Ramos (cell line): ENCODE measurements around the gene ATP2B1.
"Not testable (repeated sequence)": the region's sequence is repeated elsewhere in the genome, so short reads cannot be mapped to it uniquely, and the experiment has no call there.

Experiments used
- in situ Hi-C: fragments of 300-500 bp; cut with MboI; formaldehyde crosslinking; loops from one replicate; pipeline ENCODE4 v1.14.3; 2022; ENCODE audit warnings: low sequenced_read_pairs; ENCODE audit not compliant: unreplicated experiment

Gene ATP2B1

DNA sequence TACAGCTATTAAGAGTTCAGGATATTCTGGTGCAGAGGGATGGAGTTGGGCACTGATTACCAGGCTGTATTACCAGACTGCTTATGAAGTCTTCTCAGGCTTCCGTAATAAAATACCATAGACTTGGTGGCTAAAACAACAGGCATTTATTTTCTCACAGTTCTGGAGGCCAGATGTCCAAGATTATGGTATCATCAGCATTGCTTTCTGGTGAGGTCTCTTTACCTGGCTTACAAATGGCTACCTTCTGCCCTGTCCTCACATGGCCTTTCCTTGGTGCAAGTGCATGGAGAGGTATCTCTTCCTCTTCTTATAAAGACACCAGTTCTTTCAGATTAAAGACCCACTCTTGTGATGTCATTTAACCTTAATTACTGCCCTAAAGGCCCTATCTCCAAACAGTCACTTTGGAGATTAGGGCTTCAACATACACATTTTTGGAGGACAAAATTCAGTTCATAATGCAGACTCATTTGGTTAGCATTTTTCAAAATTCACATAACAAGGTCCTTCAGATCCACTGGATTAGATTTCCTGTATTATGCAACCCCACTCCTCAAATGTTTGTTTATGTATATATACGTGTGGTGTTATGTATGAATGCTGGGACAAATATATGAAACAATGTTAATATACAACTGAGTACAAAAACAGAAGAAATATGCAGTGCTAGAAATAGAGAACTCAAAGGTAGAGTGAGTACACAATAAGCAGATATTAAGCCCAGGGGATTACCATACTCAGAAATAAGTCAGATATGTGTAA, 9.3 kb upstream of the ATP2B1 start:
- in situ Hi-C loops: no loop called here

DNA sequence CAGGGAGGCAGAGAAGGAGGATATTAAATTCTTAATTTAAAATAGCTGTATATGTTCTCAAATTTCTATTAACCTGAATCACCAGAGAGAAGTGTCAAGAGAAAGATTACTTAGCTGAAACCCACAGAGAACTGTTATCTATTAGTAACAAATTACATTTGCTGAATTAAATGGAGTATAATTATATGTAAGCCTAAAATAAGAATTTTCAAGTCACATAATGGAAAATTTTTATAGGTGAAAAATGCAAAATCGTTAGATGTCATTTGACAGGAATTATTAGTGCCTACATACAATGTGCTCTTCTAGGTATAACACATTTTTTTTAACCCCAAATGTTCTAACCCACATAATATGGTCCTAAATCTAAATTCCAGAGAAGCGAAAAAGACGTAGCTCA, 4.1 kb upstream of the ATP2B1 start:
- in situ Hi-C loops: no loop called here

DNA sequence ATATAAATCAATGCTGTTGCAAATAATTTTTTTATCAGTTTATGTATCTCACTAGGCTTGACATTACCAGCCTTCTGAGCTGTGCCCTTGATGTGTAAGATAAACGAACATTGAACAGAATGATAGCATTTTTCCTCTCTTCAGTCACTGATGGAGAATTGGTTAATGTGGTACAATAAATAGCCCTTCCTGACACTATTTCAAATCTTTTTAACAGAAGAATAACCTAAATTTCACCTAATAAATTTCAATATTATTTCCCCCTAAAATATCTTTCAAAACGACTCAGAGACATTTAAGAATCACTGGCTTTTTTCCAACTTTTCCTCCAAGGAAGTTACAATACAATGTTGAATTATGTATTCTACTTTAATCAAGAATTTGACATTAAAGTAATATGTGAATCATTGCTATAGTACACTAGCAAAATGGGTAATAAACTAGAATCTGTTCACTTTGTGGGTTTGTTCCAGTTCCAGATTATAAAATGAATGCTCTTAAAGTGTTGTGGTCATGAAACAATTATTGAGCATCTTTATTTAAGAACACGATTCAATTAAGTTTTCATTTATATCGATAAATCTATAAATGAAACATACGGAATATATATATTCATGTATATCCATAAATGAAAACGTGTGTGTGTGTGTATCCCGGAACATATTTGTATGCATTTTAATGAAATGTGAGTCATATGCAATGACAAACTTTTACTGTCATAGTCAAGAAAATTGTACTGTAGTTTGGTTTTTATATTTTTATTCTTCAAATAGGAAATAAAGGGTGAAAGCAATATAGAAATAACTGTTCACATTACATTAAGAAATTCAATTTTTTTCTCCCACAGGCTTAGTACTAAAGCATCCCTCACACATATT, 2.5 kb upstream of the ATP2B1 start:
- in situ Hi-C loops: no loop called here

DNA sequence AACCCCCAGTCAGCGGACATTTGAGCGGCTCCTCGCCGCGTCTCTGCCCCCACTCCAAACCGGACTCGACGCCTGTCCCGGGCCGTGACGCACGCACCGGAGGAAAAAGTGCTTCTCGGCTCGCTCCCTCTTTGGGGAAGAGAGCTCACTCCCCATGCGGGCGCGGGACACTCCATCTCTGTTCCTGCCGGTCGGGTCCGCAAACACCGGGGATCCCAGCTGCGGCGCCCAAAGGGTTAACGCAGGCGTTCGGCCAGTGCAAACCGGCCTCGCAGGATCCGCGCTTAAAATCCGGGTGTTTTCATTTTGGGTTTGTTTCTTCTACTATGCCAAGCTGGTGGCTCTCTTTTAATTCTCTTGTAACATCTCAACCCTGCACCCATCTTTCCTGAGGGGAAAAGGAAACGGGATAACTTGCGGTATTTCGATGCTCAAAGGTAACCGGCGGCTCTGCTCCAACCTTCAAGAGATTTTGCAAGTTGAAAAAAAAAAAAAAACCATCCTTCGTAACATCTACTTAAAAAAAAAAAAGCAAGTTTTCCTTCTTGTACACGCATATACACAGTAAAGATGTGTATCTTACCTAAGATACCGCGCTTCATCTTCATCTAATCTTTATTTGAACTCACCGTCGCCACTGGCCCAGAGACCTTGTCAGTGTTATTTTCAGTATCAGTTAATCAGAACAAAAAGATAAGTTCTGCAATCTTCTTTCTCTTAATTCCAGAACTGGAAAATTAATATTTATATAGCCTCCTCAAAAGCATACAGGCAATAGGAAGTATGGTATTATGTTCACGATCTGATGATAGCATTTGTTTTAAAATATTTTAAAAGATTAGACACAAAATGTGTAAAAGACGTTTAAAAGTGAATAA, 1.6 kb upstream of the ATP2B1 start:
- in situ Hi-C loops: no loop called here

DNA sequence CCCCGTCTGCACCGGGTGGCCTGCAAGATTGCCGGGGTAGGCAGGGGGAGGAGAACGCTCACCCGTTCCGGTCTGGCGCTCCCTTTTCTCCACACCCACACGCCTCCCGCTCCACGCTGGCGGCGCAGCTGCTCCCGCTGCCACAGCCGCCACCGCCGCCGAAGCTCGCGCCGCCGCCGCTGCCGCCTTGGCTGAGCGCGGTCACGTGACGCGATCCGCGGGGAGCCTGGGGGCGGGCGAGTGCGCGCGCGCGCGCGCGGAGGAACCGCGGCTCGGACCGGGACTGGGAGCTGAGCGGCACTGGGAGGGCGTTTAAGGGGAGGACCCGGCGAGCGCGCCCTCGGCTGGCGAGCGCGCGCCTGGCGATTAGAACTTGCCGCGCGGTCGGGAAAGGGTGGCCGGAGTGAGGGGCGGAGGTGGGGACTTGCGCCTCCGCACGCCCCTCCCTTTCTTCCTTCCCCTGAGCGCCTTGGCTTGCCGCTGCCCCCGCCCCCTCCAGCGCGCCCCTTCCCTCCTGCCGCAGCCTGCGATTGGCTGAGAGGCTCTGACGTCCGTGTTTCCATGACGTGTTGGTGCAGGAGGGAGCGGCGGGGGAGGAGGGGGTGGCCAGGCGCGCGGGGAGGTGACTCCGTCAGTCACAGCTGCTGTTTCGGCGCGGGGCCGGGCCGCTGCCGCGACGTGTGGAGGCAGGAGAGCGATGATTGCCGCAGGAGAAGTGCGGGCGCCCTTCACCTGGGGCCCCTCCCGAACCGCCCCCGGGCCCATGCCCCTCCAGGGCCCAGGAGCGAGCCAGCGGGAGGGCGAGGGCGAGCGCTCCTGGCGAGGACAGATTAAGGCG, 738 bp upstream of the ATP2B1 start:
- in situ Hi-C loops: no loop called here

DNA sequence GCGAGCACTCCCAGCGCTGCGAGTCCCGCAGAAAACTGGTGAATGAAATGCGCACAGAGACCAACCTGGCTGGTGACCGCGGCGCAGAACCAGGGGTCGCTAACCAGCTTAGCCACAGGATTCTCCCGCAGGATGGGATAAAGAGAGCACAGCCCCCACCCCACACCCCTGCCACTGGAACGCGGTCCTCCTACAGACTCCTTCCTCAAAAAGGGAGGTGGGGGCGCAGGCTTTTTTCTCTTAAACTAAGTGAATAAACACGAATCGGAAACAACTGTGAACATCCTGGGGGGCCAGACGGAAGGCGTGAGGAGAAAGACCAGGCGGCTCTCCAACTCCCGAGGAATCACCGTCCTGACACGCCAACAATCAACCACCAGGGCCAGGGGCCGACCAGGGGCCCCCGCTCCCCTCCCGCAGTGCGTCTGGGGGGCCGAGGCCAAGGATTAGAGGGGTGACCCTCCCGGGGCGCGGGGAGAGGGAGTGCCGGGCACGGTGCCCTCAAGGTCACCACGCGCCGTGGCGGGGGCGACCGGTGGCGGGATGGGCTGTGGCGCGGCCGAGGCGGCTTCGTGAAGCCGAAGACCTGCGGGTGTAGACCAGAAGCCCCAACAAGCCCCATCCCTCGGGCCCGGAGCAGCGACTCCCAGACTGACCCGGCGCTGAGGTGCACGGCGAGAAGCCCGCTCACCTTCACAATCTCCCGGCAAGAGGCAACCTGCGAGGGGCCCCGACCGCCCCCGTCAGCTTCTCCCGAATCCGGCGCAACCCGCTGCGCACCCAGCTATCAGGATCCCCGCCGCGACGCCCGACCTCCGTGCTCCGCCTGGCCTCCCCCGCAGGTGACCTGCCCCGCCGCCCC, 704 bp downstream of the ATP2B1 start:
- in situ Hi-C loops: no loop called here

DNA sequence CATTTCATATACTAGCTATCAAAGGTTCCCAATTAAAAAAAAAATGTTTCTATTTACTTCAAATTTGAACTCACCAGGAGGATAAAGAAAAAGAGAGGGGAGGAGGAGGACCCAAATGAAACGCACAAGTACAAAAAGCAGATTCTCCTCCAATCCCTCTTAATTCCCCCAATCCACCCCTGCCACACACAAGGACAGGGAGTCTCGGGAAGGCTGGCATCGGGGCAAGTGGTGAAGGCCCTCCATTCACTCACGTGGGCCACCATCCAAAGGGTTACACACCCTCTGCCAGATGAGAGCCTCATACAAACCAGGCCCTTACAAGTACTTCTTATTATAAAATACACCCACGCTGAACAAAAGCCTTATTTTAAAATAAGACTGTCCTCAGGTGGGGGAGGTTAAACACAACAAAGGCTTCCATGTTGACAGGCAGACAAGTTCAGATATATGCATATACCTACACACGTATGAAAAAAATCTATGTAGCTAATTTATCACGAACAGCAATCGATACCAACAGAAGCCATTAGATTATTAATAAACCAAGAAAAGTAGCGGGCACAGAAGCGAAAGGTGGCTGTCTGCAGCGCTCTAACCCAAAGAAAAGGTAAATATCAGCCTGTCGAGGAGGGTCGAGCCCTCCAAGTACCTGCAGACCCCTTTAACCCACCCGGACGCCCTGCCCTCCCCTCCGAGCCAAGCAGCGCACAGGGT, 1.5 kb downstream of the ATP2B1 start:
- in situ Hi-C loops: no loop called here

DNA sequence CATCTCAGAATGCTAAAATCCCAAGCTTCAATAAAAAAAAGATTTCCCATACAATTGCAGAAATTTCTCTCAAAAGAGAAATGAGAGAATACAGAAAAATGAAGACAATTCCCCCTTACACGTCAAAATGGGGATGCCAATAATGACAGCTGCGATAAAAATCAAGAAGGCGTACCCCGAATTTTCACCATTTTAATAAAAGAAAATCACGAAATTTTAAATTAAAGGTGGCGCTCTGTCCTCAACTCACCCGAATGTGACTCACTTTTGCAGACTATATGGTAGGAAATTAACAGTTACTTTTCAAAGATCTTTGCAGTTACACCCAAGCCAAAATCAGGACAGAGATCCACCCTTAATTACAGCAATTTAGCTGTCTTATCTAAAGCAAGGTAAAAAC, 2.1 kb downstream of the ATP2B1 start:
- in situ Hi-C loops: no loop called here

DNA sequence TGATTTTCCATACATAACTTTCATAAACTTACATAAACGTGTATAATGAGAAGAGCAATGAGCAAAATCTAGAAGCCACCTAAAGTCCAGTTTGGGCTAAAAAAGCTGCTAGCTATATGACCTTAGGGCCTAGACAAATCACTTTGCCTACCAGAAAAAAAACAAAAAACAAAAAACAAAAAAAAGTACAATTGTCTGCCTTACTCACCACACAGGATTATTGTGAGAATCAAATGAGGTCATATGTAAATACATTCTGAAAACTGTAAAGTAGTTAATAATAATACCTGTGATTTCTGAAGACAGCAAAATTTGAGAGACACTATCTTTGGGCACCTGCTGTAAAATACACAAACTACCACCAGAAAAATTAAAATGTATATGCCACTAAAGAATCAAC, 4.2 kb downstream of the ATP2B1 start:
- in situ Hi-C loops: no loop called here

DNA sequence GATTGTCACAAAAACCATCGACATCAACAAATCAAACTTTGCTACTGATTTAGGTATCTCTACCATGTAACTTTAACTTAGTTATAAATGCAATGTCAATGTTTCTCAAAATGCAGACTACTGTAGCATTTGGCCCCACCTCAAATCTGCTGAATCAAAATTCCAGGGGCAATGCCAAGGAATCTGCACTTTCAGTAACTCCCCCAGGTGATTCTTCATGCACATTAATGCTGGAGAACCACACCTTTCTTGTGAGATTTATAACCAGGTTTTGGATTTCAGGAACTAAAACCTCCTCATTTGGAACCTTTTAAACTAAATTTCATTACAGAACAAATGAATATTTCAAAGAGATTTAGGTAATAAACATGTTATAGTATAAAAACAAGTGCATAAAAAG, 4.9 kb downstream of the ATP2B1 start:
- in situ Hi-C loops: no loop called here

DNA sequence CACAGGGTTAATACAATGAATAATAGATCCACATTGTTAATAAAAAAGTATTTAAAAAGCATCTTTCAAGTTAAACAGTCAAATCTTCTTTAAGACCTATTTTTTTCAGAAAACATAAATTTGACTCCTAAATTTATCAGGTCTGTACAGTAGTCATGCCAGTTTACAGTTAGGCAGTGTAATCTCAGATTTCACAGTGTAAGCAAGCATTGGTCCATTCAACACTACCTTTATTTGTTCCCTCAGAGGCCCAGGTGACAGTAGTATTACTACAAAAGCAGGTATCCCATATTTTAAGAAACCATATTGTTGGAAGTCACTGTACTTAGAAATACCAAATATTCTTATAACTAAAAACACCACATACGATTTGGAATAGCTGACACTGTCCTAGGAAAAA, 6.1 kb downstream of the ATP2B1 start:
- in situ Hi-C loops: no loop called here

DNA sequence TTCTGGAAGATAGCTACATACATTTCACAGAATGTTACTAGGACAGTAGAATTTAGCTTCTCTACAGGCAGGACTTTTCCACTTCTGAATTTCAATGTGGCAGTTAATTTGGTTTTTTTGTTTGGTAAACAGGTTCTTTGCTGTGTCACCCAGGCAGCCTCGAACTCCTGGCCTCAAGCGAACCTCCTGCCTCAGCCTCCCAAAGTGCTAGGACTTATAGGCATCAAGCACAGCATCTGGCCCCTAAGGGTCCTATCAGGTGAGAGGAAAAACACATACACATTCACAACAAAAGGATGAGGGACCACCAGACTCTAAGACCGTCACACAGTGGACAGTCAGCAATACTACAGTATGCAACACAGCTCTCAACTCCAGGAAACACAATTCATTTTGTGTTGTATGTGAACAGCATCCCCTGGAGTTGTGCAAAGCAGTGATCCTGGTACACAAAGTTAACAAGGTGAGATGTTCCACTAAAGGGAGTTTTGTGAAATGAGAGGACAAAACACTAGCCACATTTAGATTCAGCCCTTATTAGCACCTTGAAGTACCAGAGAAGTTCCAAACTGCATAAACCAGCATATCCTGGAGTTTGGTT, 6.9 kb downstream of the ATP2B1 start:
- in situ Hi-C loops: no loop called here

DNA sequence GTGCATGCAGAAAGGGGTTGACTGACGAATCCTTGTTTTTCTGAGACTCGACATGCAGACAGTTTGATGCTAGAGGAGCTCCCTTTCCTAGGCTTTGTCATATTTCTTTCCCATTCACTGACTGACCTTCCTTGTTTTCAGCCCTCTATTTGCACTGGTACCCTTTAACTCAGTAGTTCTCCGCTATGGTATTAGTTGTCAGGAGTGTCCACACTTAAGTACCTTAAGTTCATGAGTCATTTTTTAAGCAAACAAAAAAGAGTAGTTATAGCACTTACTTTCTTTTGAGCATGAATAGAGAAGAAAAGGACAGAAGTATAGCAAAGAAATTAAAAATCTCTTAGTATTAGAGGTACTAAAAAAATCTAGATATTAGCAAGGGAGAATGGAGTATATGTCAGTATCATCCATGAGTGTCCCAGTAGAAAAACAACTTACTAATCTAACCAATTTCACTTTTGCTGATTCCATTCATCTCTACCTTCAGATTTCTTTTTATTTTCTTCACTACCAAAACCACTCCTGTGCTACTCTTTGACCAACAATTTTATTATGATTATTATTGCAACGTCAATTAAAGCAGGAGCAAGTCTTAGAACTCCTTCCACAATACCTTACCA, 8.3 kb downstream of the ATP2B1 start:
- in situ Hi-C loops: no loop called here

DNA sequence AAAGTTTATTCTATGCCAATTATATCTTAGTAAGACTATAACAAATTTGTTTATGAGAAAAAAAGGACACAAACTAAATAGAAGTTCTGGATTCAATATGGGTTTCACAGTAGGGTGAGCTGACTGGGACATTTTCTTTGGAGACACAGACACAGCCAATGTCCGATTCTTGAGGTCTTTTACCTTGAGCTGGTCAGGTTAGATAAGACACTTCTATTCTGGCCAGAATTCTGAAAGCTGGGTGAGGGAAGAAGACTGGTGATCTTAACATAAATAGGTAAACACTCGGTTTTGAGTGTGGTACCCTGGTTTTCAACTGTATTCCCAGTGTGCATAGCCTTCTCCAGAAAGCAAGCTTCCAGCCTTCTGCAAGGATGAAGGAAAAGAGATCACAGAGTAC, 10.0 kb downstream of the ATP2B1 start:
- in situ Hi-C loops: no loop called here

DNA sequence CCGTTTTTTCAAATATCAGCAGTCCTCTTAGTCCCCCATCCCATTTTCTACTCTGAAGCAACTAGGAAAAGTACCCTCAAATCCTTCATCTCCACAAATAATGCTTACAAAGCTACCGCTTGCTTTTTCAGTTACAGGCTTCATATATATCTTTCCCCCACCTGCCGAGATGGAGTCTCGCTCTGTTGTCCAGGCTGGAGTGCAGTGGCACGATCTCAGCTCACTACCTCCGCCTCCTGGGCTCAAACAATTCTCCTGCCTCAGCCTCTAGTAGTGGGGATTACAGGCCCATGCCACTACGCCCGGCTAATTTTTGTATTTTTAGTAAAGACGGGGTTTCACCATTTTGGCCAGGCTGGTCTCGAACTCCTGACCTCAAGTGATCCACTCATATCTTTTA, 10.9 kb downstream of the ATP2B1 start:
- in situ Hi-C loops: not testable (repeated sequence)

DNA sequence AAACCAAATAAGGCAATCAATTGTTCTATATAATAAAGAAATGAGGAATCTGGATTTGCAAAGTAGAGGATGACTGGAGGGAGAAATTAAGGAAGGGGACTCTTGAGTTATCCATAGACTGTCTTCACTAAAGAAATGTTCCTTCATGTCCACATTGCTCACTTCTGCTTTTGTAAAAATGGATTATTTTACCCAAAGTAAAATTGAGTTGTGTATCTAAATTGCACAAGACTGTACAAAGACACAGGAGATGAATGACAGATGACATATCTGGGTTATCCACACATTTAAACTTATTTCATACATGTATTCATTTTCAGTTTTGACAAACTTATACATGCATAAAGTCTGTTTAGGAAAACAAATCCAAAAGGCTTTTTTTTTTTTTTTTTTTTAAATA, 11.3 kb downstream of the ATP2B1 start:
- in situ Hi-C loops: no loop called here

DNA sequence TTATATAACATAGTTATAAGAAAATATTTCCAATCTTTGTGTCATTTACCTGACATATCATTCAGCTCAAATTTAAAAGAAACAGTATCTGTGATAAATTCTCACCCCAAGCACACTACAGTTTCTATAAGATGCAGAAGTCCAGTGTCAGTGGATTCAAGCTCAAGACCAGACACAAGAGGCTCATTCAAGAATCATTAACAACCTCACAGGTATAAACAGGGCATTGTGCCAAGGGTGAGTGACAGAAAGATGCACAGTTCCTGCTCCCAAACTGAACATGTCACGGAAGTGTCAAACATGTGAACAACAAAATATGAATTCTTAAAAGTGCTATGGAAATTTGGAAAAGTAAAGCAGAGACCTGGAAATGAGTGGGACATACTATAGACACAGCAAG, 12.8 kb downstream of the ATP2B1 start:
- in situ Hi-C loops: no loop called here

DNA sequence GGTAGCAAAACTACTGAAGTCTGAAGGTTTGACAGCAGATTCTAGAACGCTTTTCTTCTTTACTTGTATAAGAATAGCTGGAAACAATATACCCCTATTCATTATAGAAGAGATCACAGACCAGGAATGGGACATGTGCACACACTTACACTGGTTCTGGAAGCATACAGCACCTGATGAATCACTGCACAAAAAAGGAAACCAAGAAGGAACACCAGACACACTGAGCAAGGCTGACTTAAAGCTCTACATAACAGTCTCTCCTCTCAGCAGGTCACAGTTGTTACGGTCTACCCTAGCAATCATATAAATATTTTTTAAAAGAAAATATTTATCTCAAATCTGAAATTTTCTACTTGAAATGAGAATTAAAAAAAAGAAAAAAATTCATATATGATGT, 13.5 kb downstream of the ATP2B1 start:
- in situ Hi-C loops: no loop called here
